ENCODE results near the gene CD5L. TPM values are rescaled to one million over a fixed set of nuclear protein-coding genes. Genes with fewer than 3 reads are reported as not detected.

Gene CD5L
- total RNA-seq, 2 donors from 2014 or later: not detected

- Histone ChIP-seq H3K4me1 (ENCODE audit: control insufficient read depth, insufficient read depth, low read length) (no peaks in the 10 kb centered on the region), H3K9me3 (ENCODE audit: control insufficient read depth, low read length) (no peaks in the 10 kb centered on the region), H3K4me3 (ENCODE audit: low read length) (no peak overlapping the region), H3K9ac (ENCODE audit: extremely low read depth, low read length, poor library complexity, severe bottlenecking) (no peak overlapping the region), H3K27ac (ENCODE audit: low read depth, low read length) (no peak overlapping the region), H3K36me3 (ENCODE audit: control insufficient read depth, insufficient read depth, low read length) (no peaks in the 10 kb centered on the region), H3K27me3 (ENCODE audit: control insufficient read depth, insufficient read depth, low read length, poor library complexity, severe bottlenecking) (no peaks in the 10 kb centered on the region)
- H3K36me3 Mint-ChIP-seq (ENCODE audit: low read depth): no peaks in the 10 kb centered on the region
- TF ChIP-seq, protein P1, sequence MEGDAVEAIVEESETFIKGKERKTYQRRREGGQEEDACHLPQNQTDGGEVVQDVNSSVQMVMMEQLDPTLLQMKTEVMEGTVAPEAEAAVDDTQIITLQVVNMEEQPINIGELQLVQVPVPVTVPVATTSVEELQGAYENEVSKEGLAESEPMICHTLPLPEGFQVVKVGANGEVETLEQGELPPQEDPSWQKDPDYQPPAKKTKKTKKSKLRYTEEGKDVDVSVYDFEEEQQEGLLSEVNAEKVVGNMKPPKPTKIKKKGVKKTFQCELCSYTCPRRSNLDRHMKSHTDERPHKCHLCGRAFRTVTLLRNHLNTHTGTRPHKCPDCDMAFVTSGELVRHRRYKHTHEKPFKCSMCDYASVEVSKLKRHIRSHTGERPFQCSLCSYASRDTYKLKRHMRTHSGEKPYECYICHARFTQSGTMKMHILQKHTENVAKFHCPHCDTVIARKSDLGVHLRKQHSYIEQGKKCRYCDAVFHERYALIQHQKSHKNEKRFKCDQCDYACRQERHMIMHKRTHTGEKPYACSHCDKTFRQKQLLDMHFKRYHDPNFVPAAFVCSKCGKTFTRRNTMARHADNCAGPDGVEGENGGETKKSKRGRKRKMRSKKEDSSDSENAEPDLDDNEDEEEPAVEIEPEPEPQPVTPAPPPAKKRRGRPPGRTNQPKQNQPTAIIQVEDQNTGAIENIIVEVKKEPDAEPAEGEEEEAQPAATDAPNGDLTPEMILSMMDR (conservative IDR thresholded peaks at IDR 0.05): no peak
- no peak overlapping the region for H3K27ac Mint-ChIP-seq
- H3K4me3 Mint-ChIP-seq: no peak overlapping the region
- no peak for DNase-seq
- H3K4me1 Mint-ChIP-seq: no peaks in the 10 kb centered on the region
- H3K9me3 Mint-ChIP-seq: no peaks in the 10 kb centered on the region
- no peaks in the 10 kb centered on the region for H3K27me3 Mint-ChIP-seq (ENCODE audit: insufficient read depth)
Measured at GRCh38 chr1:157829210-157829609, 12.4 kb downstream of the CD5L start.

GRCh38 chr1:157820299-157820698 lies 21.3 kb downstream of the CD5L start:
- H3K4me3 Mint-ChIP-seq: no peak overlapping the region
- no peak for DNase-seq
- no peak overlapping the region for H3K27ac Mint-ChIP-seq
- TF ChIP-seq, protein P1 (conservative IDR thresholded peaks at IDR 0.05): no peak
- no peaks in the 10 kb centered on the region for H3K27me3 Mint-ChIP-seq (ENCODE audit: insufficient read depth)
- H3K9ac ChIP-seq (ENCODE audit: extremely low read depth, low read length, poor library complexity, severe bottlenecking): no peak overlapping the region
- H3K4me1 Mint-ChIP-seq: no peaks in the 10 kb centered on the region
- H3K27ac ChIP-seq (ENCODE audit: low read depth, low read length): no peak overlapping the region
- no peak overlapping the region for H3K4me3 ChIP-seq (ENCODE audit: low read length)
- H3K36me3 ChIP-seq (ENCODE audit: control insufficient read depth, insufficient read depth, low read length): no peaks in the 10 kb centered on the region
- WGBS, 2 experiments (ENCODE audit: insufficient coverage in 1 of 2, insufficient read length in 1 of 2): 86 to 87% methylated on average over 1 to 2 of the region's 2 CpGs
- H3K9me3 ChIP-seq (ENCODE audit: control insufficient read depth, low read length): no peaks in the 10 kb centered on the region
- no peaks in the 10 kb centered on the region for H3K9me3 Mint-ChIP-seq
- H3K27me3 ChIP-seq (ENCODE audit: control insufficient read depth, insufficient read depth, low read length, poor library complexity, severe bottlenecking): no peaks in the 10 kb centered on the region
- no peaks in the 10 kb centered on the region for H3K4me1 ChIP-seq (ENCODE audit: control insufficient read depth, insufficient read depth, low read length)
- no peaks in the 10 kb centered on the region for H3K36me3 Mint-ChIP-seq (ENCODE audit: low read depth)

- no peaks in the 10 kb centered on the region for H3K9me3 ChIP-seq (ENCODE audit: control insufficient read depth, low read length)
- Mint-ChIP-seq H3K4me1 (no peaks in the 10 kb centered on the region), H3K36me3 (ENCODE audit: low read depth) (no peaks in the 10 kb centered on the region), H3K4me3 (no peak within 1 kb of the TSS), H3K27ac (no peak within 1 kb of the TSS), H3K27me3 (ENCODE audit: insufficient read depth) (no peaks in the 10 kb centered on the region), H3K9me3 (no peaks in the 10 kb centered on the region)
- H3K4me1 ChIP-seq (ENCODE audit: control insufficient read depth, insufficient read depth, low read length): no peaks in the 10 kb centered on the region
- no peaks in the 10 kb centered on the region for H3K36me3 ChIP-seq (ENCODE audit: control insufficient read depth, insufficient read depth, low read length)
- TF ChIP-seq, protein P1 (conservative IDR thresholded peaks at IDR 0.05): no peak
- H3K27ac ChIP-seq (ENCODE audit: low read depth, low read length): no peak within 1 kb of the TSS
- H3K4me3 ChIP-seq (ENCODE audit: low read length): no peak within 1 kb of the TSS
- no peak for DNase-seq
- no peaks in the 10 kb centered on the region for H3K27me3 ChIP-seq (ENCODE audit: control insufficient read depth, insufficient read depth, low read length, poor library complexity, severe bottlenecking)
- H3K9ac ChIP-seq (ENCODE audit: extremely low read depth, low read length, poor library complexity, severe bottlenecking): no peak within 1 kb of the TSS
- WGBS, 2 experiments (ENCODE audit: insufficient coverage in 1 of 2, insufficient read length in 1 of 2): 84 to 93% methylated on average over 2 to 3 of the region's 3 CpGs
Measured at GRCh38 chr1:157819896-157820295, 21.7 kb downstream of the CD5L start, which contains the start of gene FCRL1. Gene FCRL1, minus strand, starts transcription at chr1:157820120. Its CDS starts 83 bp downstream, at chr1:157820037.
